H1 (cell line): ENCODE data around the gene NUBPL. TPM values are rescaled to one million over a fixed set of nuclear protein-coding genes. Genes with fewer than 3 reads are reported as not detected.

Experiments
- CTCF ChIA-PET: fragments of 300-600 bp; sonication (Branson Sonifier 250); formaldehyde crosslinking; loops from one replicate; lab custom pipeline; 2021; ENCODE audit not compliant: partially characterized antibody; lab: Charles Lee
- POLR2A ChIA-PET: fragments of 300-600 bp; sonication (Branson Sonifier 250); formaldehyde crosslinking; loops from one replicate; lab custom pipeline; 2021; ENCODE audit warnings: inconsistent platforms; ENCODE audit not compliant: partially characterized antibody; lab: Charles Lee
- DNase-seq, 2 experiments: peaks; one replicate each; pipeline versions ENCODE4 v3.0.0 to v3.0.0-alpha.2; 2010 to 2022; ENCODE audit warnings: low spot score in 2 of 2, low read depth in 1 of 2, mixed read lengths in 1 of 2
- FAIRE-seq: peaks from 2 replicates; lab custom pipeline; 2011; peaks lifted over from hg19 to GRCh38; lab: Jason Lieb, UNC
- H2AFZ ChIP-seq: 2 replicates; pipeline ENCODE4 v1.8.1; 2012; ENCODE audit warnings: low read length, inconsistent platforms
- H2AK5ac ChIP-seq: 2 replicates; pipeline ENCODE4 v1.6.1; 2013; ENCODE audit warnings: low read depth, low read length
- H2BK120ac ChIP-seq: replicated peaks from 2 replicates; pipeline ENCODE3; 2013; ENCODE audit warnings: low read depth, low read length, inconsistent platforms
- H2BK12ac ChIP-seq: 2 replicates; pipeline ENCODE4 v1.6.1; 2013; ENCODE audit warnings: low read depth, low read length
- H2BK15ac ChIP-seq: 2 replicates; pipeline ENCODE4 v1.6.1; 2013; ENCODE audit warnings: low read length
- H2BK20ac ChIP-seq: 2 replicates; pipeline ENCODE4 v1.6.1; 2013; ENCODE audit warnings: low read length
- H2BK5ac ChIP-seq: 2 replicates; pipeline ENCODE4 v1.6.1; 2013; ENCODE audit warnings: low read depth, low read length
- H3K14ac ChIP-seq: 2 replicates; pipeline ENCODE4 v1.6.1; 2013; ENCODE audit warnings: inconsistent platforms; ENCODE audit not compliant: insufficient read length
- H3K18ac ChIP-seq: 2 replicates; pipeline ENCODE4 v1.6.1; 2013; ENCODE audit warnings: low read length; ENCODE audit errors: extremely low read depth
- H3K23ac ChIP-seq: 2 replicates; pipeline ENCODE4 v1.6.1; 2013; ENCODE audit warnings: inconsistent platforms; ENCODE audit not compliant: insufficient read length
- H3K23me2 ChIP-seq: 2 replicates; pipeline ENCODE4 v1.6.1; 2013; ENCODE audit warnings: low read depth, low read length
- H3K27ac ChIP-seq: 2 replicates; pipeline ENCODE4 v1.6.1; 2011; ENCODE audit warnings: low read depth, low read length, inconsistent platforms
- H3K27me3 ChIP-seq, 4 experiments: replicated peaks in 1 of 4; 1 replicate in 1 of 4; 2 replicates in 3 of 4; pipeline versions ENCODE4 v1.6.1 to v1.8.1; 2011 to 2013; ENCODE audit warnings: low read length in 3 of 4, mild to moderate bottlenecking in 3 of 4, inconsistent platforms in 2 of 4, mixed read lengths in 2 of 4, moderate library complexity in 1 of 4; ENCODE audit not compliant: control insufficient read depth in 3 of 4, insufficient read depth in 3 of 4; ENCODE audit errors: extremely low read depth in 1 of 4
- H3K36me3 ChIP-seq, 4 experiments: 2 replicates each; pipeline versions ENCODE4 v1.6.1 to v1.8.1; 2011 to 2013; ENCODE audit warnings: mild to moderate bottlenecking in 4 of 4, low read length in 3 of 4, moderate library complexity in 2 of 4, control low read depth in 1 of 4, inconsistent platforms in 1 of 4; ENCODE audit not compliant: insufficient read depth in 4 of 4, control insufficient read depth in 2 of 4
- H3K4ac ChIP-seq: replicated peaks from 2 replicates; pipeline ENCODE3; 2013; ENCODE audit warnings: low read length, low read depth, mixed read lengths, inconsistent platforms; ENCODE audit not compliant: insufficient read length
- H3K4me1 ChIP-seq, 4 experiments: replicated peaks in 1 of 4; 1 replicate in 1 of 4; 2 replicates in 3 of 4; pipeline versions ENCODE4 v1.6.1 to v1.8.1; 2011 to 2013; ENCODE audit warnings: low read length in 3 of 4, inconsistent platforms in 2 of 4, mixed read lengths in 1 of 4; ENCODE audit not compliant: insufficient read depth in 4 of 4, control insufficient read depth in 3 of 4
- H3K4me2 ChIP-seq, 2 experiments: 2 replicates each; pipeline versions ENCODE4 v1.6.1 to v1.8.1; 2011 to 2013; ENCODE audit warnings: low read depth in 2 of 2, low read length in 2 of 2, control low read depth in 1 of 2, inconsistent platforms in 1 of 2, mild to moderate bottlenecking in 1 of 2; ENCODE audit not compliant: insufficient read depth in 1 of 2
- H3K4me3 ChIP-seq, 4 experiments: fragments of 200-600, 300-600 bp in 1 of 4; sonication (generic), shearing (Covaris generic), sonication (Bioruptor Twin) in 1 of 4; 2 replicates each; pipeline versions ENCODE4 v1.5.1 to v1.8.1; 2011 to 2016; ENCODE audit warnings: low read length in 4 of 4, low read depth in 3 of 4, control low read depth in 2 of 4, inconsistent platforms in 2 of 4, mild to moderate bottlenecking in 2 of 4, mixed read lengths in 1 of 4, moderate library complexity in 1 of 4; ENCODE audit not compliant: insufficient read depth in 2 of 4; ENCODE audit errors: extremely low read depth in 1 of 4
- H3K56ac ChIP-seq: replicated peaks from 2 replicates; pipeline ENCODE3; 2013; ENCODE audit warnings: low read depth, mild to moderate bottlenecking, mixed read lengths, low read length, inconsistent platforms; ENCODE audit not compliant: insufficient read length
- H3K79me1 ChIP-seq: 2 replicates; pipeline ENCODE4 v1.6.1; 2013; ENCODE audit warnings: low read depth, low read length, control low read depth
- H3K79me2 ChIP-seq, 2 experiments: 2 replicates each; pipeline versions ENCODE4 v1.6.1 to v1.8.1; 2012 to 2013; ENCODE audit warnings: low read length in 2 of 2, mild to moderate bottlenecking in 2 of 2, inconsistent platforms in 1 of 2; ENCODE audit not compliant: insufficient read depth in 2 of 2, control insufficient read depth in 1 of 2
- H3K9ac ChIP-seq, 4 experiments: replicated peaks in 1 of 4; 1 replicate in 1 of 4; 2 replicates in 3 of 4; pipeline versions ENCODE4 v1.6.1 to v1.8.1; 2011 to 2013; ENCODE audit warnings: low read depth in 3 of 4, low read length in 3 of 4, control low read depth in 2 of 4, mild to moderate bottlenecking in 2 of 4, moderate library complexity in 2 of 4, inconsistent platforms in 1 of 4; ENCODE audit errors: extremely low read depth in 1 of 4
- H3K9me3 ChIP-seq, 2 experiments: 2 replicates each; pipeline versions ENCODE4 v1.6.1 to v1.8.1; 2012 to 2013; ENCODE audit warnings: mild to moderate bottlenecking in 2 of 2, moderate library complexity in 2 of 2, control low read depth in 1 of 2, inconsistent platforms in 1 of 2, low read depth in 1 of 2, low read length in 1 of 2, mixed read lengths in 1 of 2; ENCODE audit not compliant: insufficient read depth in 2 of 2
- H4K20me1 ChIP-seq, 2 experiments: replicated peaks in 1 of 2; 2 replicates each; pipeline versions ENCODE3 to v1.8.1; 2011 to 2013; ENCODE audit warnings: inconsistent platforms in 2 of 2, low read length in 2 of 2, mild to moderate bottlenecking in 1 of 2; ENCODE audit not compliant: insufficient read depth in 2 of 2, control insufficient read depth in 1 of 2
- H4K5ac ChIP-seq: 2 replicates; pipeline ENCODE4 v1.6.1; 2013; ENCODE audit warnings: low read length, low read depth, mixed read lengths, inconsistent platforms; ENCODE audit not compliant: insufficient read length
- H4K8ac ChIP-seq: 2 replicates; pipeline ENCODE4 v1.8.0; 2013; ENCODE audit warnings: mild to moderate bottlenecking, moderate library complexity, low read length, inconsistent platforms; ENCODE audit not compliant: insufficient read depth; ENCODE audit errors: extremely low read depth
- H4K91ac ChIP-seq: replicated peaks from 2 replicates; pipeline ENCODE3; 2013; ENCODE audit warnings: low read length, mixed read lengths, inconsistent platforms; ENCODE audit not compliant: insufficient read length
- EP300 ChIP-seq, 2 experiments: IDR thresholded peaks; 1 replicate in 1 of 2; 2 replicates in 1 of 2; pipeline ENCODE4 v1.6.1; 2011 to 2012; ENCODE audit warnings: low read depth in 2 of 2, low read length in 2 of 2, mild to moderate bottlenecking in 2 of 2, borderline replicate concordance in 1 of 2, inconsistent platforms in 1 of 2, moderate library complexity in 1 of 2
- HDAC2 ChIP-seq, 2 experiments: fragments of 300-600 bp in 1 of 2; sonication (generic) in 1 of 2; IDR thresholded peaks; 2 replicates each; pipeline ENCODE4 v1.6.1; 2011 to 2012; ENCODE audit warnings: low read depth in 2 of 2, low read length in 2 of 2, mild to moderate bottlenecking in 2 of 2, moderate library complexity in 2 of 2, borderline replicate concordance in 1 of 2, inconsistent platforms in 1 of 2
- NANOG ChIP-seq: IDR thresholded peaks from 2 replicates; pipeline ENCODE4 v1.6.1; 2011; ENCODE audit warnings: low read length, low read depth, mild to moderate bottlenecking, inconsistent platforms; ENCODE audit not compliant: insufficient read depth, poor library complexity, severe bottlenecking
- WGBS, 2 experiments: shearing (Covaris generic) in 1 of 2; methylation state at CpG; one replicate each; pipeline versions ENCODE4 v1.1.6 to v1.1.7; 2013 to 2015; ENCODE audit warnings: low lambda C conversion rate in 2 of 2, mixed read lengths in 2 of 2, inconsistent platforms in 1 of 2, low coverage in 1 of 2, missing lambda C conversion rate in 1 of 2; ENCODE audit not compliant: insufficient replicate concordance in 2 of 2, insufficient coverage in 1 of 2, insufficient read length in 1 of 2; ENCODE audit errors: extremely low coverage in 1 of 2, missing lambda C conversion rate in 1 of 2; 5-methylcytosine and 5-hydroxymethylcytosine counted together
- polyA plus RNA-seq, 7 experiments: library from polyadenylated mRNA; depleted of rRNA in 3 of 7; stranded (reverse) in 5 of 7; unstranded in 2 of 7; fragments of >200 nt in 5 of 7; fragments of 200-250 nt in 2 of 7; gene quantifications; 1 replicate in 5 of 7; 2 replicates in 1 of 7; 4 replicates in 1 of 7; pipeline versions ENCODE4 v1.2.1 to v1.2.3, GENCODE V29; 2011 to 2013; ENCODE audit warnings: missing spikeins in 2 of 7, mixed read lengths in 2 of 7
- total RNA-seq: library from RNA; stranded (reverse); fragmentation: NEBNext Ultra II Directional; extraction: Animal tissue kit (Norgen Biotek cat#: 25700); gene quantifications from 2 replicates; pipeline ENCODE4 v1.2.1, GENCODE V29; 2021

The NUBPL gene
- total and polyA plus RNA-seq, 2 of the 8 experiments (the other 6 are each of a cell fraction or from before 2014, with no cell fraction given): 1.6 to 6.8 TPM

DNA sequence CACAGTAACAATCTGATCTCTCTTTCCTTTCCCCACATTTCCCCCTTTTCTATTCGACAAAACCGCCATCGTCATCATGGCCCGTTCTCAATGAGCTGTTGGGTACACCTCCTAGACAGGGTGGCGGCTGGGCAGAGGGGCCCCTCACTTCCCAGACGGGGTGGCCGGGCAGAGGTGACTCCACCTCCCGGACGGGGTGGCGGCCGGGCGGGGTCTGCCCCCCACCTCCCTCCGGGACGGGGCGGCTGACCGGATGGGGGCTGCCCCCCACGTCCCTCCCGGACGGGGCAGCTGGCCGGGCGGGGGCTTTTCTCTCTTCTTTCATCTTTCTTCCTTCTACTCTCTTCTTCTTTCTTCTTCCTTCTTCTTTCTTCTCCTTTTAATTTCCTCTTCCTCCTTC is 1.3 kb upstream of the NUBPL start:
- DNase-seq (no peak), FAIRE-seq (no peak)
- Histone ChIP-seq H3K27me3 (no peaks in the 10 kb centered on the region), H3K4me1 (no peaks in the 10 kb centered on the region), H4K91ac (no peak overlapping the region), H2AK5ac (no peak overlapping the region), H4K8ac (no peak overlapping the region), H3K36me3 (no peaks in the 10 kb centered on the region), H4K20me1 (no peaks in the 10 kb centered on the region), H3K9me3 (peaks cover 7 to 15% of the 10 kb centered on the region in 2 experiments; a peak in 2 of 4 replicates), H3K9ac (no peak overlapping the region), H3K18ac (no peak overlapping the region)
- CTCF ChIA-PET: interaction anchor here (1.4 kb wide), 1 partner anchor 699 kb away, joined by 3 read pairs; no protein-coding TSS in a partner anchor
- POLR2A ChIA-PET: no interaction called here
- no peak for TF ChIP-seq HDAC2 (IDR thresholded peaks at IDR 0.05; ENCODE audit: borderline replicate concordance in 1 of 2, low read depth in 2 of 2, low read length in 2 of 2)
- no peak for TF ChIP-seq EP300 (IDR thresholded peaks at IDR 0.05; ENCODE audit: borderline replicate concordance in 1 of 2, low read depth in 2 of 2, low read length in 2 of 2)
- no peak for TF ChIP-seq NANOG
- TF ChIP-seq, all 59 proteins: peak for 0
- Histone ChIP-seq H3K79me1 (no peaks in the 10 kb centered on the region), H2BK120ac (no peak overlapping the region), H2BK15ac (no peak overlapping the region), H3K79me2 (no peaks in the 10 kb centered on the region), H2AFZ (no peak overlapping the region), H2BK12ac (no peak overlapping the region), H3K56ac (no peak overlapping the region), H3K23ac (no peak overlapping the region), H3K4me2 (no peak overlapping the region; a peak in 1 of 4 replicates), H2BK20ac (no peak overlapping the region), H4K5ac (no peak overlapping the region), H2BK5ac (no peak overlapping the region), H3K4ac (no peak overlapping the region), H3K27ac (no peak overlapping the region), H3K23me2 (no peaks in the 10 kb centered on the region), H3K4me3 (no peak overlapping the region), H3K14ac (no peak overlapping the region)
- 96% methylated on average over 10 of the region's 21 CpGs; no CpG with 5 or more reads in 1 of the 2 experiments for WGBS, 2 experiments
